Dermis microvascular lymphatic vessel endothelial cell (primary cell): ENCODE results near the gene HCRTR1. TPM values are rescaled to one million over a fixed set of nuclear protein-coding genes. Genes with fewer than 3 reads are reported as not detected.

Experiments used
- DNase-seq, 2 donors: peaks; one replicate each; pipeline versions ENCODE4 v3.0.0 to v3.0.0-alpha.2; 2010; ENCODE audit warnings: low read depth in 2 of 2
- total RNA-seq: library from RNA; depleted of rRNA; stranded (reverse); fragments of >200 nt; gene quantifications from 2 replicates; pipeline ENCODE4 v1.2.1, GENCODE V29; 2014

The HCRTR1 gene
- total RNA-seq, 1 donor from 2014 or later = 0.77 TPM

DNA sequence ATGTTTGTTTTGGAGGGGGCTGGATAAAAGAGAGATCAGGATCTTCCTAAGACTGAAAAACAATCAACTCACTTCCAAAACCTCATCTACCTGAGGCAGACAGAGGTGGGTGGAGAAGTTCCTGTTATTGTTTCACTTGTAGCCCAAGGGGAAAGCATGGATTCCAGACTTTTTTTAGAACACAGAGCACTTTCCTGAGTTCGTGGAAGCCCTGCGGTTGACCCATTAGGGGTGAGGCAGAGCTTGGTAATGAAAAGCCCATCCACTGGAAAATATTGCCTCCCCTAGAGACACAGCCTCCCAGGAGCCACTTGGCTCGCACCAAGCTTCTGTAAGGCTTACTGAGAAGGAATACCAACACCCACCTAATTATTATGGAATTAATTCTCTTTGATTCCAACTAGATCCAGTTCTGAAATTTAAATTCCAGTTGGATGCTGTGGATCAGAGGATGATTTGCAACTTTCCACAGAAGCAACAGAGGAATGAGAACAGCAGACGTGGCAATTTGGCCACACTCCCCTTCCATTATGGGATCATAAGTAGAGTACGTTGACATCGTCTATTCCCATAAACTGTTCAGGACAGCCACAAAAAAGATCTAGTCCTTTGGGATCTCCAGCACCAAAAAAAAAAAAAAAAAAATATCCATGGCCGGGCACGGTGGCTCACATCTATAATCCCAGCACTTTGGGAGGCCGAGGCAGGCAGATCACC, 31.3 kb downstream of the HCRTR1 start:
- DNase-seq = no peak

DNA sequence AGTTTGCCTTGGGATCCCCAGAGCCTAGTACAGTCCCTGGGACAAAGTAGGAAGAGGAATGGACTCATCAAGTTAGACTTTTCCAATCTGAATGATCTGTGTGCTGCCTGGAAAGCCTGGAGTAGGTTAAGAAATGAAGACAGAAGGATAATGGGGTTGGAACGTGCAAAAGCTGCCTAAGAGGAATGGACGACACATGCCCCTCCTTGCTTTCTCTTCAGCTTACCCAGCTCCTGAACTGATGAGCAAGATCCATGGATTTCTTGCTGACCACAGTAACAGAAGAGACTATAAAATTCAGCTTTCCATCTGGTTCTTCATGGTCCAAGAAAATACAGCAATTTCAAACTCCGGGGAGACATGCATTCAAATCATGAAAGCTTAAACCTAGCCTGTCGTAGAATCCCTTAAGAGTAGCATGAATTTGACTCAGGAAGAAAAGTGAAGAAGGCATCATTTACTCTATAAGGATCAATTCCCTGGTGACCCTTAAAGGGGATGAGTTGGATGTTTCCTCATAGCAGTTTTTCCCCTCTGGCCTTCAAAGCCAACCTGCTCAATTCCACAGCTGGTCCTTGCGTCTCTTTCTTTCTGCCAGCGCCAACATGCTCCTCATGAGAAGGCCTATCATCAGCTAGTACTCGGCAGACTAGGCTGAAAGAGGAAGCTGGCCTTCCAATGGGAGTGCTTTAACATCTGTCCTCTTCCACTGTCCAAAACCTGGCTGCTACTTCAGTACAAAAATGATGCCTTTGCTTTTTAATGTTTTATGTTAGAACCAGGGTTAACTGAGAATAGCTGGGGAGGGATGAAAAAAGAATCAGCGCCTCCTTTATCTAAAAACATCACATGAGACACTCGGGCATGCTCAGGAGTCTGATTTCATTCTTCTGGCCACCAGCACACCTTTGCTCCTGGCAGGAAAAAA, 32.9 kb downstream of the HCRTR1 start:
- DNase-seq = no peak

- no peak for DNase-seq
Measured at GRCh38 chr1:31651089-31651420, 33.6 kb downstream of the HCRTR1 start.

GRCh38 chr1:31651766-31652165, 34.3 kb downstream of the HCRTR1 start:
- DNase-seq = no peak

GRCh38 chr1:31652891-31653499, 35.5 kb downstream of the HCRTR1 start:
- no peak for DNase-seq

DNA sequence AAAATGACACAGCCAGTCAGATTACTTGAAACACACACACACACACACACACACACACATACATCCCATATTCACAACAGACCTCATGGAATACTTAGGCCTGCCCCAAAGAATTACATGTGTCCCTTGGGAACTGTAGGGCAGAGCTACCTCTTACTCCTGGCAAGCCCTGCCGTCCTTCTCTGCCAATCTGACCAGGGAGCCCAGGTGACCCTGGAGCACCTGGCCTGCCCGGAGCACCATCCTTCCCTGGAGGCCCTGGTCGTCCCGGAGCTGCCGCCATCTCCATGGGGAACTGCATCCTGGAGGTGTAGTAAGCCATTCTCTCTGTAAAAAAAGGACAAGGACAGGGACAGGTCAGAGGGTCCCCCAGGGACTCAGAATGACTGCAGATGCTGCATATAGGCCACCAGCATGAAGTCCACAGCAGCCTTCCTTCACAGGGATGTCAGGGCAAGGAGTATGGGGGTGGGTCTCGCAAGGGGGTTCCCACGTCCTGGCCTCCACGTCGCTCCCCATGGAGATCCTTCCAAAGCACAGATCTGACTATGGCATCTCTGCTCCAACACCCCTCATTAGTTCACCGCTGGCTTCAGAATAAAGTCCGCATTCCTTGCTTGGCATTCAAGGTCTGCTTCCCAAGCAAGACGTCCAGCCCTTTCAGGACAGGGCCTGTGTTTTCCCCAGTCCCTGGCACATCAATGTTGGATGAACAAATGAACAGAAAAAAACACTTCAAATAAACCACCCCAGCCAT, 36.4 kb downstream of the HCRTR1 start:
- DNase-seq = no peak

DNA sequence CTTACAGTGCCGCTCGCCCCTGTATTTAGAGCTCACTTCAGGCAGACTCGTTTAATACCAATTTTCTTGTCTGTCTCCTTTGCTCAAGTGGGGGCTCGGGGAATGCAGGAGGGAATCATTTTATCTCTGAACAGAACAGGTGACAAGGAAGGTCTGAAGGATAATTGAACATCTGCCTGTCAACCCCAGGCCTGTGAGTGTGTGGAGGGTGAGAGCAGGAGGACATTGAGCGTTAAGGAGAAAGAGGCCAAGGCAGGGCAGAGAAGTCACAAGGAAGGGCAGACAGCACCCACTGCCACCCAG, 36.9 kb downstream of the HCRTR1 start:
- no peak for DNase-seq

DNA sequence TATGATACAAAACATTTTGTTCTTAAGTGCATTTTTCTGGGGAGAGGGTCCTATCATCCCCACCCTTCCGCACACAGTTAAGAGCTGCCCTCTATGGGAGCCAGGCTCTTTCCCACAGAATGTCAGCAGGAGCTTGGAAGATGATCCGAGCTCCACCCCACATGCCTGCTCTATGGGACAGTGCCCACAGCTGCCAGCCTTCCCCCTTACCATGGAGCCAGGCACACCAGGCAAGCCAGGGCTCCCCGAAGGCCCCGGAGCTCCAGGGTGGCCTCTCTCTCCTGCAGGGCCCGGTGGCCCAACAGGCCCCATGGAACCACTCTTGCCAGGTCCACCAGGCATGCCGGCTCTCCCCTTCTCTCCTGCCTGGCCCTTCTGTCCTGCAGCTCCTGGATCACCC, 37.6 kb downstream of the HCRTR1 start:
- DNase-seq = no peak

GRCh38 chr1:31655756-31656155, 38.3 kb downstream of the HCRTR1 start:
- peak in 1 of 2 donors; percentile 45 for DNase-seq

- no peak for DNase-seq
Measured at GRCh38 chr1:31657020-31657804, 39.7 kb downstream of the HCRTR1 start.

- DNase-seq = no peak
Measured at GRCh38 chr1:31657972-31658510, 40.6 kb downstream of the HCRTR1 start.

DNA sequence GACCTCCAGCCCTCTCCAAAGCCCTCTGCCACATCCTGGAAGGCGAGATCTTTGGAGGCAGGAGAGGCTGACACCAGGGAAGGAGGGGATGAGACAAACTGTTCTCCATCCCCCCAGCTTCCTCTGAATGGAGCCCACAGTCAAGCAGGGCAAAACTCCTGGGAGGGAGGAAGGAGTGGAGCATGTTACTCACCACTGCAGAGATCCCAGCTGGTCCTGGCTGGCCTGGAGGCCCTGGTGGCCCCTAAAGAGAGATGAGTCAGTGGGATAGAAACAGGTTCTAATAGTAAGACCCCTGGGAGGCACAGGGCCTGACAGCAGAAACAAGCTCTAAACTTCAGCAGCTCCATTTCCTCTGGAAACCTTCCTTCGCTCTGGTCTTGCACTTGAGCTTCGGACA, 41.2 kb downstream of the HCRTR1 start:
- DNase-seq = no peak

- DNase-seq = no peak
Measured at GRCh38 chr1:31659889-31660288, 42.4 kb downstream of the HCRTR1 start.

GRCh38 chr1:31660871-31661455, 43.5 kb downstream of the HCRTR1 start:
- DNase-seq = no peak

GRCh38 chr1:31661856-31662255, 44.4 kb downstream of the HCRTR1 start:
- DNase-seq = no peak

DNA sequence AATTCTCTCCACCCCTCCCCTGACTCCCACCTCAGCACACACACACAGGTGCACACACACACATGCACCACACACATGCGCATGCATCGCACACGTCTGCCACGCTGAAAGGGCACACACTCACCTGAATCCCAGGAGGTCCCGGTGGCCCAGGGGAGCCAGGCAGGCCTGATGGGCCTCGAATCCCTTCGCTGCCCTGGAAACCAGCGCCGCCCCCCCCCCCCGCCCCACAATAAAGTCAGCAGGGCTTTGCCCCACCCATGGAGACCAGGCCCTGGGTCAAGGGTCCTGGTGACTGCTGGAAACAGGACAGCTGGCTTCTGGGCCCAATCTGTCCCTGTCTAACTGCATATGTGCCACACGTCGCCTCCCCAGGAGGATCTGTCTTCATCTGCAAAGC, 45.0 kb downstream of the HCRTR1 start:
- DNase-seq = no peak

DNA sequence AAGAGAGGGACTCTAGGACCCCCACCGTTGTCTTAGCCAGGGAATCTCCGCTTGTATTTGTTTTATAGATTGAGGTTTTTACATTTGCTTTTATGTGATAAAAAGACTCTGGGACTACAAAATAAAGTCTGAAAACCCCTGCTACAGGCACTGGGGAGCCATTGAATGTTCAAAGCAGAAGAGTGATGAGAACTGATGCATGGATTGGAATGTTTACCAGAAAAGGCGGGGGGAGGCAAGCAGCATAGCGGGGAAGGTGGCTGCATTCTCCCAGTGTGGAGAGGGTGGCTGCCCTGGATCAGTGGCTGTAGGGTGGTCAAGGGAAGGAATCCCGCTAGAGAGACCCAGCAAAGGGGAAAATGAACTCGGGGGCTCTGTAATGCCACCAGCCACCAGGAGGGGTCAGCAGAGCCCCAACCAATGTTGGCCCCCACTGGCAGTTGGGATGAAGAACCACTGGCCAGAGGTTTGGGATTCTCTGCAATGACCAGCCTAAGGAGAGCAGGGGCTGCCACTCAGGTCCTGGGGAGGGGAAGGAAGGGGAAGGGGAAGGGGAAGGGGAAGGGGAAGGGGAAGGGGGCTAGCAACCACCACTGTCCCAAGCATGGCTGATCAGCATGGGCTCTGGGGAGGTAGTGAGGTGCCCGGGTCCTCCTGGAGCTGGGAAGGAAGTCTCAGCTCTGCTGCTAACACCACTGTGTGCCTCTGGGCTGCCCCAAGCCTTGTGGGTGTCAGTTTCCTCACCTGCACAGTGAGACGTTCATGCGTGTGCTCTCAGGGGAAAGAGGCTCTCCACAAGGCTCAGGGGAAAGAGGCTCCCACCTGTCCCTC, 46.3 kb downstream of the HCRTR1 start:
- peak in 1 of 2 donors; percentile 45 for DNase-seq

DNA sequence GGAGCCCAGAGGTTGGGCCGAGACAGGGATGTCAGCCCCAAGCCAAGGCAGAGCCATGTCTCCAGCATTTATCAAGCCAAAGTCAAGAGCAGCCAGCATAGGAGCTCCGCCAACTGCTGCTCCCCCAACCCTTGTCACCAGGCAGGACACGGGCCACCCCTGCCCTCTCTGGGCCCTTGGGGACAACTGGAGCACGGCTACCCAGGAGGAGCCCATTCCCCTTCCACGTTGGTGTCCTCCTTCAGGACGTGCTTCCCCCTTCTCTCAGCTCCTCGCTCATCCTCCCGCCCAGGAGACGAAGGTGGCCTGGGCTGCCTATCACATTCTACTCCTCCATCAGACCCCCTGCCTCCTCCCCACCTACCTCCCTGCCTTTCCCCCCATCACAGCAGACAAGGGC, 47.0 kb downstream of the HCRTR1 start:
- no peak for DNase-seq

GRCh38 chr1:31665234-31665878, 47.9 kb downstream of the HCRTR1 start:
- no peak for DNase-seq
